HepG2 (cell line): ENCODE results near the gene TNNI3. TPM values are rescaled to one million over a fixed set of nuclear protein-coding genes. Genes with fewer than 3 reads are reported as not detected.

ENCODE experiments used
- BHLHE40 ChIP-seq: IDR thresholded peaks from 2 replicates; pipeline ENCODE4 v1.6.1; 2011; ENCODE audit warnings: low read length, improper control_type of control experiment
- CHD2 ChIP-seq: IDR thresholded peaks from 2 replicates; pipeline ENCODE4 v1.6.1; 2011; ENCODE audit warnings: low read depth, low read length, improper control_type of control experiment
- EZH2 ChIP-seq: conservative IDR thresholded peaks from 2 replicates; pipeline ENCODE4 v1.6.1; 2012; ENCODE audit warnings: mild to moderate bottlenecking, low read depth, low read length, moderate library complexity
- FOXK1 ChIP-seq: sonication (generic); formaldehyde crosslinking; IDR thresholded peaks from 2 replicates; pipeline ENCODE4 v1.4.0; 2020; ENCODE audit warnings: low read depth, missing genetic modification reagents, borderline replicate concordance
- GABPA ChIP-seq, 2 experiments: IDR thresholded peaks; 2 replicates each; pipeline ENCODE4 v1.6.1; 2011 to 2016; ENCODE audit warnings: low read depth in 2 of 2, low read length in 1 of 2, missing biosample characterization in 1 of 2, missing genetic modification characterization in 1 of 2
- GABPB1 ChIP-seq: IDR thresholded peaks from 2 replicates; pipeline ENCODE4 v1.6.1; 2016; ENCODE audit warnings: mild to moderate bottlenecking, missing genetic modification reagents, moderate library complexity, missing compliant biosample characterization
- GPBP1L1 ChIP-seq: sonication (generic); formaldehyde crosslinking; IDR thresholded peaks from 2 replicates; pipeline ENCODE4 v1.5.0; 2020; ENCODE audit warnings: mild to moderate bottlenecking, missing genetic modification reagents
- GTF2F1 ChIP-seq: fragments of 150-350 bp; IDR thresholded peaks from 2 replicates; pipeline ENCODE4 v1.6.1; 2014; ENCODE audit warnings: low read length
- HNRNPK ChIP-seq: fragments of 200-400 bp; formaldehyde crosslinking; IDR thresholded peaks from 2 replicates; pipeline ENCODE4 v1.6.1; 2018; ENCODE audit warnings: low read length, low read depth, moderate library complexity, mild to moderate bottlenecking; ENCODE audit not compliant: poor library complexity, severe bottlenecking
- IKZF1 ChIP-seq: fragments of 450-650 bp; IDR thresholded peaks from 2 replicates; pipeline ENCODE4 v1.7.1; 2016
- ZKSCAN8 ChIP-seq: IDR thresholded peaks from 2 replicates; pipeline ENCODE4 v1.6.1; 2016; ENCODE audit warnings: borderline replicate concordance, missing genetic modification reagents, missing compliant biosample characterization
- ZNF205 ChIP-seq: IDR thresholded peaks from 2 replicates; pipeline ENCODE4 v1.6.1; 2018; ENCODE audit warnings: missing biosample characterization, missing genetic modification reagents
- ZNF468 ChIP-seq: sonication (generic); formaldehyde crosslinking; IDR thresholded peaks from 2 replicates; pipeline ENCODE4 v1.8.0; 2022; ENCODE audit warnings: mild to moderate bottlenecking, moderate library complexity, missing genetic modification reagents
- polyA plus RNA-seq, 8 experiments: library from polyadenylated mRNA; depleted of rRNA in 3 of 8; stranded (reverse) in 7 of 8; unstranded in 1 of 8; fragments of >200 nt; fragmentation: Illumina TruSeq in 4 of 8; extraction: Trizol in 4 of 8; gene quantifications; 2 replicates each; pipeline versions ENCODE4 v1.2.1 to v1.2.3, GENCODE V29; 2011 to 2016; ENCODE audit warnings: low read depth in 4 of 8, missing spikeins in 1 of 8, mixed read lengths in 1 of 8; ENCODE audit not compliant: insufficient read depth in 1 of 8
- total RNA-seq, 5 experiments: library from RNA; depleted of rRNA; stranded (reverse); fragments of >200 nt; fragmentation: Illumina TruSeq; extraction: Trizol; gene quantifications; 2 replicates each; pipeline ENCODE4 v1.2.3, GENCODE V29; 2016; ENCODE audit warnings: low read depth in 1 of 5

The TNNI3 gene
- total and polyA plus RNA-seq, 2 of the 13 experiments (the other 11 are each of a cell fraction or from before 2014, with no cell fraction given) = 3.5 to 3.7 TPM

- TF ChIP-seq ZNF205 (CRISPR knock-in tag) (no peak), GABPB1 (CRISPR knock-in tag) (peak; percentile 56; the same call in 1 of the 2 replicates), FOXK1 (CRISPR knock-in tag) (no peak), CHD2 (no peak), GPBP1L1 (CRISPR knock-in tag) (no peak), ZKSCAN8 (CRISPR knock-in tag) (no peak), ZNF468 (CRISPR knock-in tag) (no peak), IKZF1 (no peak), HNRNPK (no peak), GABPA (IDR thresholded peaks at IDR 0.05; ENCODE audit: low read depth, low read length) (no peak), GABPA (CRISPR knock-in tag; IDR thresholded peaks at IDR 0.05; ENCODE audit: low read depth) (peak; percentile 46), EZH2 (no peak), GTF2F1 (no peak), BHLHE40 (no peak)
Observed at GRCh38 chr19:55146705-55147273, 10.7 kb downstream of the TNNI3 start (continued).
